Aorta (tissue), 5 donors: ENCODE data around the gene NPPC. TPM values are rescaled to one million over a fixed set of nuclear protein-coding genes. Genes with fewer than 3 reads are reported as not detected.
A peak's percentile ranks its signal among the peaks of the same experiment; 100 is the strongest.

Experiments
- ATAC-seq: fragments of 200-7000 bp; cut with Tn5 transposase; one replicate; pipeline ENCODE4 v1.9.1; 2022; ENCODE audit warnings: moderate library complexity; ENCODE audit not compliant: low FRiP score
- DNase-seq, 2 donors: peaks; one replicate each; pipeline ENCODE4 v3.0.0-alpha.2; 2020
- H3K27ac ChIP-seq, 2 donors: one replicate each; pipeline ENCODE4 v1.5.1; 2013; ENCODE audit warnings: low read length in 2 of 2, mild to moderate bottlenecking in 2 of 2, moderate library complexity in 2 of 2, control low read depth in 1 of 2, inconsistent platforms in 1 of 2, low read depth in 1 of 2
- H3K27me3 ChIP-seq, 2 donors: one replicate each; pipeline ENCODE4 v1.6.1; 2013; ENCODE audit warnings: control low read depth in 1 of 2, low read length in 1 of 2, mild to moderate bottlenecking in 1 of 2, moderate library complexity in 1 of 2; ENCODE audit not compliant: insufficient read depth in 2 of 2, control insufficient read depth in 1 of 2
- H3K36me3 ChIP-seq, 2 donors: one replicate each; pipeline ENCODE4 v1.6.1; 2013; ENCODE audit warnings: control low read depth in 1 of 2, low read length in 1 of 2, mild to moderate bottlenecking in 1 of 2; ENCODE audit not compliant: insufficient read depth in 2 of 2, control insufficient read depth in 1 of 2
- H3K4me1 ChIP-seq, 2 donors: one replicate each; pipeline ENCODE4 v1.6.1; 2013; ENCODE audit warnings: low read length in 2 of 2, control low read depth in 1 of 2, mild to moderate bottlenecking in 1 of 2, moderate library complexity in 1 of 2; ENCODE audit not compliant: insufficient read depth in 2 of 2, control insufficient read depth in 1 of 2
- H3K4me3 ChIP-seq, 2 donors: one replicate each; pipeline ENCODE4 v1.5.1; 2013; ENCODE audit warnings: low read length in 2 of 2, control low read depth in 1 of 2, mild to moderate bottlenecking in 1 of 2
- H3K9me3 ChIP-seq: one replicate; pipeline ENCODE4 v1.6.1; 2013; ENCODE audit warnings: mild to moderate bottlenecking, low read length; ENCODE audit not compliant: control insufficient read depth
- WGBS, 2 donors: extraction: QIAGEN DNeasy Blood & Tissue Kit; methylation state at CpG; one replicate each; pipeline ENCODE4 v1.1.7; 2013; 5-methylcytosine and 5-hydroxymethylcytosine counted together
- intact Hi-C, 2 donors: fragments of 100-400 bp; cut with DNase I; formaldehyde crosslinking; loops; one replicate each; pipeline versions ENCODE4 v1.14.2 to v1.15.0; 2022
- polyA plus RNA-seq, 2 donors: library from polyadenylated mRNA; stranded (reverse); fragments of 200-250 nt; gene quantifications; one replicate each; pipeline ENCODE4 v1.2.3, GENCODE V29; 2013
- total RNA-seq, 2 donors: library from RNA; stranded (reverse); fragmentation: NEBNext Ultra II Directional; extraction: Animal tissue kit (Norgen Biotek cat#: 25700); gene quantifications; one replicate each; pipeline ENCODE4 v1.2.1, GENCODE V29; 2021
- donor health status: healthy with polysubstance abuse.
- donor health status: Bipolar disorder and iron deficiency.
- donor health status: DM: no; HTN: no; CAD: no.
- donor health status: DM: no; HTN: no; CAD: no.
- donor health status: DM: yes; HTN: yes; CAD: no.

Gene NPPC
- total and polyA plus RNA-seq, 4 donors = 0.36 to 0.88 (median 0.49) TPM; not detected in 1

DNA sequence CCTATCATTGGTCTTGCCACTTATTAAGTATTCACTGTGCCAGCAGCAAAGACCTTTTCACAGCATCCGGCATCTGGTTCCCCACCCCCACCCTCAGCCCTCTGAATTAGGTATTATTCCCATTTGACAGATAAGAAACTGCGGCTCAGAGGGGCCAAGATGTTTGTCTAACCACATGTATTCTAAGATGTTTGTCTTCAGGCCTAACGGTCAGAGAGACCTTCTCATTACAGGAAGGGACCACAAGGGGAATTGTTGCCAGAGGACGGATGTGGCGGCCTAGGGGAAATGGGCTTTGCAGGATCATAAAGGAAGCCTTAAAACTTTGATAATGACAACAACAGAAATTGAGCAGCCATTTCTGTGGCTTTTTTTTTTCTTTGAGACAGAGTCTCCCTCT is 16.6 kb downstream of the NPPC start:
- no peaks in the 10 kb centered on the region for H3K4me1 ChIP-seq
- 62 to 65% methylated on average over 5 of the region's 5 CpGs for WGBS, 2 donors
- no peaks in the 10 kb centered on the region for H3K36me3 ChIP-seq
- no peaks in the 10 kb centered on the region for H3K9me3 ChIP-seq
- intact Hi-C loops = loop anchor here in 1 of 2 donors (2.0 to 10.0 kb wide), 2 partner anchors 531 to 615 kb away; partner anchors contain the start of genes CHRND and PRSS56
- ATAC-seq (no peak), DNase-seq (no peak)
- H3K27me3 ChIP-seq = no peaks in the 10 kb centered on the region
- no peak overlapping the region for H3K27ac ChIP-seq
- H3K4me3 ChIP-seq = no peak overlapping the region

- H3K9me3 ChIP-seq = no peaks in the 10 kb centered on the region
- ATAC-seq = no peak
Measured at GRCh38 chr2:231908584-231908983, 17.6 kb downstream of the NPPC start.

DNA sequence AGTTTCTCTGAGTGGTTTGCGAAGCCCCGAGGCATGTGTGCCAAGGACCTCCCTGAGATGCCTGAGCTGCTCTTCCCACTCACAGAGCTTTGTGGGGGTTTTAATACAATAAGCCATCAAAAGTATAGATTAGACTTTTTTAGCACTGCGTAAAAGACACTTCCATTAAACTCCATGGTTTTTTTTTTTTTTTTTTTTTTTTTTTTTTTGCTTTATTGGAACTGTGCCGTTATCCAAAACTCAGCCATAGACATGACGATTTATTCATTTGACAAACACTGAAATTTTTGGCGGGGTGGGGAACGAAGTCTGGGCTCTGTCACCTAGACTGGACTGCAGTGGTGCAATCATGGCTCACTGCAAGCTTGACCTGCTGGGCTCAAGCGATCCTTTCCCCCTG is 18.4 kb downstream of the NPPC start:
- 86 to 93% methylated on average over 8 of the region's 8 CpGs for WGBS, 2 donors
- no peak overlapping the region for H3K27ac ChIP-seq
- peak in 1 of 2 donors; percentile 33 for DNase-seq
- H3K27me3 ChIP-seq = no peaks in the 10 kb centered on the region
- H3K4me1 ChIP-seq = no peaks in the 10 kb centered on the region
- no peak for ATAC-seq
- intact Hi-C loops = loop anchor here in 1 of 2 donors (2.0 to 10.0 kb wide), 2 partner anchors 533 to 617 kb away; partner anchors contain the start of genes CHRND and PRSS56
- H3K4me3 ChIP-seq = no peak overlapping the region
- no peaks in the 10 kb centered on the region for H3K9me3 ChIP-seq
- H3K36me3 ChIP-seq = no peaks in the 10 kb centered on the region

More at GRCh38 chr2:231908584-231908983, 17.6 kb downstream of the NPPC start:
- no peaks in the 10 kb centered on the region for H3K4me1 ChIP-seq
- intact Hi-C loops = loop anchor here in 1 of 2 donors (2.0 to 10.0 kb wide), 2 partner anchors 532 to 616 kb away; partner anchors contain the start of genes CHRND and PRSS56
- H3K36me3 ChIP-seq = no peaks in the 10 kb centered on the region
- peak in 1 of 2 donors; percentile 12 for DNase-seq
- H3K27me3 ChIP-seq = no peaks in the 10 kb centered on the region
- H3K27ac ChIP-seq = no peak overlapping the region
- WGBS, 2 donors = 92 to 93% methylated on average over 8 of the region's 8 CpGs
- no peak overlapping the region for H3K4me3 ChIP-seq

- Histone ChIP-seq H3K9me3 (no peaks in the 10 kb centered on the region), H3K27me3 (no peaks in the 10 kb centered on the region), H3K4me3 (no peak overlapping the region), H3K27ac (no peak overlapping the region), H3K36me3 (no peaks in the 10 kb centered on the region), H3K4me1 (no peaks in the 10 kb centered on the region)
- ATAC-seq = no peak
- DNase-seq = peak in 1 of 2 donors; percentile 33
- intact Hi-C loops = loop anchor here in 1 of 2 donors (10.0 kb wide), 1 partner anchor 620 kb away; the partner anchor contains the start of genes CHRND and PRSS56
- 91% methylated on average over 4 of the region's 4 CpGs for WGBS, 2 donors
Measured at GRCh38 chr2:231905026-231905425, 21.2 kb downstream of the NPPC start.

DNA sequence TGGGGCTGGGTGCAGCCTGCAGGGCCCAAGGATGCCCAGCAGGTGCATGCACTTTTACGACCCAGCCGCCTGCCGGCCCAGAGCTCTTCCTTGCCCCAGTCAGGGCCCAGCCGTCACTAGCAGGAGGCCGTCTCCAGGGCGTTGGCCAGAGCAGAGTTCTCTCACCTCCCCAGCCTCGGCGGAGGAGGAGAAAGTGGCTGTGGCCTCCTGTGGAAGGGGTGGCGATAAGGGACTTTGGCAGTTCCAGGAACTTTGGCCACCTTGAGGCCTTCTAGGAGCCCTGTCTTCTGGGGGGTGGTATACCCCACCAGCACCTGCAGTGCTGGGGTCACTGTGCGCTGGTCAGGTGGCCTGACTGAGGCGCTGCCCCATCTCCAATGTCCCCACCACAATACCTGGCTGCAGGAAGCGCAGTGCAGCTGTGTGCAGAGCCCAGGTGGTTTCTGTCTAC is 22.0 kb downstream of the NPPC start:
- Histone ChIP-seq H3K36me3 (no peaks in the 10 kb centered on the region), H3K27me3 (no peaks in the 10 kb centered on the region), H3K4me3 (no peak overlapping the region), H3K4me1 (no peaks in the 10 kb centered on the region), H3K27ac (no peak overlapping the region), H3K9me3 (no peaks in the 10 kb centered on the region)
- intact Hi-C loops = loop anchor here (5.0 to 10.0 kb wide), 2 partner anchors 423 to 621 kb away; partner anchors contain the start of genes CHRND (in 1 of the 2) and PRSS56 (in 1 of the 2)
- ATAC-seq = no peak
- WGBS, 2 donors = 83 to 87% methylated on average over 12 of the region's 12 CpGs
- peak in 1 of 2 donors; percentile 64 for DNase-seq

GRCh38 chr2:231902598-231902997 is 23.6 kb downstream of the NPPC start:
- Histone ChIP-seq H3K27me3 (no peaks in the 10 kb centered on the region), H3K27ac (no peak overlapping the region), H3K4me3 (no peak overlapping the region), H3K4me1 (no peaks in the 10 kb centered on the region), H3K36me3 (no peaks in the 10 kb centered on the region), H3K9me3 (no peaks in the 10 kb centered on the region)
- intact Hi-C loops = loop anchor here (5.0 to 10.0 kb wide), 2 partner anchors 425 to 622 kb away; partner anchors contain the start of genes CHRND (in 1 of the 2) and PRSS56 (in 1 of the 2)
- no peak for ATAC-seq
- WGBS, 2 donors = 74 to 78% methylated on average over 5 of the region's 5 CpGs
- DNase-seq = peak in 1 of 2 donors; percentile 21

GRCh38 chr2:231900972-231901371 is 25.2 kb downstream of the NPPC start:
- intact Hi-C loops = loop anchor here (5.0 to 10.0 kb wide), 2 partner anchors 426 to 624 kb away; partner anchors contain the start of genes CHRND (in 1 of the 2) and PRSS56 (in 1 of the 2)
- 48 to 59% methylated on average over 5 of the region's 5 CpGs for WGBS, 2 donors
- Histone ChIP-seq H3K9me3 (no peaks in the 10 kb centered on the region), H3K4me1 (no peaks in the 10 kb centered on the region), H3K4me3 (no peak overlapping the region), H3K36me3 (no peaks in the 10 kb centered on the region), H3K27me3 (no peaks in the 10 kb centered on the region), H3K27ac (no peak overlapping the region)
- peak in 1 of 2 donors; percentile 64 for DNase-seq
- no peak for ATAC-seq

DNA sequence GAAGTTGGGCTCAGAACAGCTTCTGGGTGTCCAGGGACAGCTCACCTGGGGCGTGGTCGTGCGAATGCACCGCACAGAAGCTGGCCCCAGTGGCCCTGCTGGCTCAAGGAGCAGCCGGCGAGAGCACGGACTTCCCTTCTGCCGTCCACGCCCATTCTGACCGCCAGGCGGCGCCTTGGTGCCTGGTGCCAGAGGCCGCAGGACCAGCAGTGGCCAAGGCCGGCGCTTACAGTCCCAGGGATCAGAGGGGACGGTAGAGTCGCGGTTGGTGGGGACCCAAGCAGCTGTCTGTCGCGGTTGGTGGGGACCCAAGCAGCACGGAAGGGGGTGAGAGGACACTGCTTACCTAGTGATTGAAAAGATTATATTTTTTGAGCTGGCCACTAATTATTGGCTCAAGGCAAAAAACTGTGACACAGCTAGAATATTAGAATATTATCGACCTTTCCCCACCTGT is 25.7 kb downstream of the NPPC start:
- intact Hi-C loops = loop anchor here (5.0 to 10.0 kb wide), 2 partner anchors 427 to 624 kb away; partner anchors contain the start of genes CHRND (in 1 of the 2) and PRSS56 (in 1 of the 2)
- H3K4me3 ChIP-seq = no peak overlapping the region
- H3K9me3 ChIP-seq = no peaks in the 10 kb centered on the region
- DNase-seq (peak; percentile 83 to 90), ATAC-seq (peak; percentile 60)
- no peaks in the 10 kb centered on the region for H3K4me1 ChIP-seq
- no peaks in the 10 kb centered on the region for H3K27me3 ChIP-seq
- no peaks in the 10 kb centered on the region for H3K36me3 ChIP-seq
- no peak overlapping the region for H3K27ac ChIP-seq
- 12% methylated on average over 22 of the region's 22 CpGs for WGBS, 2 donors
